ENCODE results near the gene IGSF9B. TPM values are rescaled to one million over a fixed set of nuclear protein-coding genes. Genes with fewer than 3 reads are reported as not detected.

IGSF9B gene
- total and polyA plus RNA-seq, 10 of the 15 experiments (the other 5 are each of a cell fraction or from before 2014, with no cell fraction given), result 0.03 to 3.7 (median 0.20) TPM; not detected in 2

GRCh38 chr11:133988686-133989410 is 32.1 kb upstream of the IGSF9B start:
- no peak overlapping the region for H3K4me2 ChIP-seq (ENCODE audit: control insufficient read depth, insufficient read depth)
- no peaks in the 10 kb centered on the region for H3K79me2 ChIP-seq (ENCODE audit: control insufficient read depth, insufficient read depth, low read length)
- peaks cover 13% of the 10 kb centered on the region for H3K4me1 ChIP-seq (ENCODE audit: control insufficient read depth, insufficient read depth, low read length)
- no TSS peak for BruUV-seq (replicated peaks)
- ChIA-PET RAD21 (ENCODE audit: unreplicated experiment) (no interaction called here), CTCF (no interaction called here), SMC1A (ENCODE audit: uncharacterized antibody, unreplicated experiment) (no interaction called here), POLR2A (no interaction called here)
- no peaks in the 10 kb centered on the region for H4K20me1 ChIP-seq (ENCODE audit: control insufficient read depth, insufficient read depth)
- H2AFZ ChIP-seq (ENCODE audit: control insufficient read depth, low read depth, low read length), result no peak overlapping the region
- no peak for DNase-seq (ENCODE audit: low read depth, low spot score)
- no peak overlapping the region for H3K9ac ChIP-seq (ENCODE audit: control insufficient read depth, insufficient read depth, low read length)
- ATAC-seq, result no peak
- WGBS (ENCODE audit: insufficient coverage, insufficient replicate concordance, low lambda C conversion rate, missing lambda C conversion rate), result 66% methylated on average over 21 of the region's 22 CpGs
- FAIRE-seq, result no peak
- no peak for TF ChIP-seq E4F1 (IDR thresholded peaks at IDR 0.05; ENCODE audit: borderline replicate concordance, partially characterized antibody)
- no peak for TF ChIP-seq RAD21 (IDR thresholded peaks at IDR 0.05; ENCODE audit: insufficient read depth, low read depth, low read length)
- no peak for TF ChIP-seq MYB (IDR thresholded peaks at IDR 0.05; ENCODE audit: borderline replicate concordance, low read depth, low read length)
- no peak for TF ChIP-seq NFYB (IDR thresholded peaks at IDR 0.05; ENCODE audit: insufficient read depth, low read depth, low read length)
- no peak for TF ChIP-seq LARP7 (IDR thresholded peaks at IDR 0.05)
- TF ChIP-seq TCF12 (IDR thresholded peaks at IDR 0.05; ENCODE audit: low read depth, low read length), result no peak
- no peak for TF ChIP-seq MTA3 (IDR thresholded peaks at IDR 0.05; ENCODE audit: borderline replicate concordance, low read length)
- TF ChIP-seq ZZZ3 (IDR thresholded peaks at IDR 0.05; ENCODE audit: control insufficient read depth, insufficient read length, low read depth), result no peak
- no peak for TF ChIP-seq ESRRA (IDR thresholded peaks at IDR 0.05; ENCODE audit: low read length)
- TF ChIP-seq EED (IDR thresholded peaks at IDR 0.05; ENCODE audit: low read depth), result no peak
- TF ChIP-seq HSF1 (IDR thresholded peaks at IDR 0.05; ENCODE audit: low read depth, low read length), result no peak
- no peak for TF ChIP-seq CBFB (IDR thresholded peaks at IDR 0.05; ENCODE audit: low read depth)
- TF ChIP-seq RELA (IDR thresholded peaks at IDR 0.05; ENCODE audit: borderline replicate concordance, partially characterized antibody), result no peak
- TF ChIP-seq WRNIP1 (IDR thresholded peaks at IDR 0.05; ENCODE audit: borderline replicate concordance, low read depth, low read length), result no peak
- no peak for TF ChIP-seq CBX5 (IDR thresholded peaks at IDR 0.05; ENCODE audit: low read depth)
- H3K27ac ChIP-seq (ENCODE audit: control insufficient read depth, insufficient read depth), result no peak overlapping the region
- in situ Hi-C loops (cut with MboI), result no loop called here
- H3K27me3 ChIP-seq (replicated peaks in 1 of 2; ENCODE audit: control insufficient read depth in 2 of 2, insufficient read depth in 2 of 2, low read length in 1 of 2), result peaks cover 0 to 1% of the 10 kb centered on the region in 2 experiments; a peak in 1 of 4 replicates
- intact Hi-C loops (cut with micrococcal nuclease; ENCODE audit: unreplicated experiment), result no loop called here
- no peak overlapping the region for H3K4me3 ChIP-seq
- H3K36me3 ChIP-seq (ENCODE audit: control insufficient read depth in 2 of 2, insufficient read depth in 2 of 2, low read length in 1 of 2), result no peaks in the 10 kb centered on the region
- no peaks in the 10 kb centered on the region for H3K9me3 ChIP-seq (replicated peaks; ENCODE audit: control insufficient read depth, insufficient read depth, low read length)
